ENCODE measurements around the gene CNPPD1.

DNA sequence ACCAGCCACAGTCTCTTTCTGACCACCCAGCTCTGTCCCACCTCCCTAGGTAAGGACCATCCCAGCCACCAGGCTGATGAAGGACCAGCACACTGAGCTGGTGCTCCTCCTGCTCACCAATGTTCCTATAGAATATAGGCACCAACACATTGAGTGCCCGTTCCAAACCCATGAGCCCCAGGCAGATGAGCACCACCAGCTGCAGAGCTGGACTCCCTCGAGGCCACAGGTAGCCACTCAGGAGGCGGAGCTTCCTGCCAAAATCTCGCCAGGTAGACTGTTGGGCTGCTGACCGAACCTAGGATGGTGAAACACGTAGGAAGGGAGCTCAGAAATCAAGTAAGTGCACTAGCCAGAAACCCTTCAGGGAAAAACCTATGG, 39.8 kb upstream of the CNPPD1 start:
- TF ChIP-seq, protein P1, sequence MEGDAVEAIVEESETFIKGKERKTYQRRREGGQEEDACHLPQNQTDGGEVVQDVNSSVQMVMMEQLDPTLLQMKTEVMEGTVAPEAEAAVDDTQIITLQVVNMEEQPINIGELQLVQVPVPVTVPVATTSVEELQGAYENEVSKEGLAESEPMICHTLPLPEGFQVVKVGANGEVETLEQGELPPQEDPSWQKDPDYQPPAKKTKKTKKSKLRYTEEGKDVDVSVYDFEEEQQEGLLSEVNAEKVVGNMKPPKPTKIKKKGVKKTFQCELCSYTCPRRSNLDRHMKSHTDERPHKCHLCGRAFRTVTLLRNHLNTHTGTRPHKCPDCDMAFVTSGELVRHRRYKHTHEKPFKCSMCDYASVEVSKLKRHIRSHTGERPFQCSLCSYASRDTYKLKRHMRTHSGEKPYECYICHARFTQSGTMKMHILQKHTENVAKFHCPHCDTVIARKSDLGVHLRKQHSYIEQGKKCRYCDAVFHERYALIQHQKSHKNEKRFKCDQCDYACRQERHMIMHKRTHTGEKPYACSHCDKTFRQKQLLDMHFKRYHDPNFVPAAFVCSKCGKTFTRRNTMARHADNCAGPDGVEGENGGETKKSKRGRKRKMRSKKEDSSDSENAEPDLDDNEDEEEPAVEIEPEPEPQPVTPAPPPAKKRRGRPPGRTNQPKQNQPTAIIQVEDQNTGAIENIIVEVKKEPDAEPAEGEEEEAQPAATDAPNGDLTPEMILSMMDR (IDR thresholded peaks at IDR 0.05): no peak
- TF ChIP-seq RNF2 (IDR thresholded peaks at IDR 0.05; ENCODE audit: borderline replicate concordance, low read depth) (no peak), EP300 (IDR thresholded peaks at IDR 0.05) (no peak), POLR2A (IDR thresholded peaks at IDR 0.05; ENCODE audit: low read length) (no peak), NFE2L2 (conservative IDR thresholded peaks at IDR 0.05; ENCODE audit: low read length) (no peak), NR3C1 (IDR thresholded peaks at IDR 0.05) (no peak), SMC3 (IDR thresholded peaks at IDR 0.05) (no peak), JUN (IDR thresholded peaks at IDR 0.05) (no peak), NPAS2 (CRISPR knock-in tag; IDR thresholded peaks at IDR 0.05; ENCODE audit: borderline replicate concordance) (no peak), CHD4 (IDR thresholded peaks at IDR 0.05; ENCODE audit: borderline replicate concordance) (no peak), POLR2AphosphoS2 (conservative IDR thresholded peaks at IDR 0.05; ENCODE audit: low read length) (no peak)
